AG04449 (cell line): Measurements from ENCODE around the gene PMP22.
A peak's percentile ranks its signal among the peaks of the same experiment; 100 is the strongest.

Experiments used
- CTCF ChIA-PET: fragments of 350-600 bp; formaldehyde crosslinking; extraction: SDS; loops from one replicate; lab custom pipeline; 2021; ENCODE audit warnings: antibody characterized with exemption; lab: Yijun Ruan, JAX
- POLR2A ChIA-PET: fragments of 400-600, 350-600 bp; formaldehyde crosslinking; extraction: SDS; loops from one replicate; lab custom pipeline; 2020; ENCODE audit warnings: antibody characterized with exemption, inconsistent platforms; lab: Yijun Ruan, JAX
- DNase-seq: peaks from one replicate; pipeline ENCODE4 v3.0.0-alpha.2; 2010; ENCODE audit warnings: low read depth, low spot score
- H3K4me3 ChIP-seq: 2 replicates; pipeline ENCODE4 v1.5.1; 2011; ENCODE audit warnings: low read depth, mild to moderate bottlenecking, control low read depth, low read length
- CTCF ChIP-seq: IDR thresholded peaks from one replicate; pipeline ENCODE4 v1.5.1; 2011; ENCODE audit warnings: mild to moderate bottlenecking, moderate library complexity, low read length, control low read depth, inconsistent platforms; ENCODE audit not compliant: insufficient read depth; ENCODE audit errors: missing control alignments

Gene PMP22

GRCh38 chr17:15266325-15267125 is 1.4 kb upstream of the PMP22 start:
- ChIA-PET POLR2A (interaction anchor here (0.6 kb wide), 1 partner anchor 438 kb away, joined by 3 read pairs; no protein-coding TSS in a partner anchor), CTCF (interaction anchor here (1.6 to 2.3 kb wide), 3 partner anchors 9 to 237 kb away, joined by 5 to 11 read pairs (median 6); no protein-coding TSS in a partner anchor)
- H3K4me3 ChIP-seq: no peak overlapping the region
- TF ChIP-seq CTCF: no peak
- DNase-seq: no peak

GRCh38 chr17:15264542-15264941 is 584 bp downstream of the PMP22 start:
- CTCF ChIA-PET: interaction anchor here (3.1 to 9.1 kb wide), 2 partner anchors 113 to 235 kb away, joined by 10 to 318 read pairs; no protein-coding TSS in a partner anchor
- no peak overlapping the region for H3K4me3 ChIP-seq
- no peak for DNase-seq
- TF ChIP-seq CTCF: no peak
- POLR2A ChIA-PET: no interaction called here

- CTCF ChIA-PET: interaction anchor here (0.5 to 9.1 kb wide), 16 partner anchors 8 to 265 kb away, joined by 3 to 318 read pairs (median 3); no protein-coding TSS in a partner anchor
Observed at GRCh38 chr17:15263680-15264079, 1.4 kb downstream of the PMP22 start.

DNA sequence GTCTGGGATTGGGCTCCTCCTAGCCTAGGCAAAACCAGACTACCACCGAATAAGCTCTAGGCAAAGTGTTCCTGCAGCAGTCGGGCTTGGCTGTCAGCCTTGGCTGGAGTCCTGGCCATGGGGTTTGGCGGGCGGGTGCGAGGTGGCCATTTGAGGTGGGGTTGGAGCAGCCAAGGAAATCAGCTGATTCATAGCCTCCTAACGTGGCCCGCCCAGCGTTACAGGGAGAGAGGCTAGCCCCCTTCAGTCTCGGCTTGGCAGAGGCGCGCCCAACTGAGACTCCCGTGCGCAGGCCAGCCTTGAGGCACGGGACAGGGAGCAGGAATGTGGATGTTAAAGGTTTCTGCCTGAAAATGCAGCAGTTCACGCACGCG is 1.9 kb downstream of the PMP22 start:
- DNase-seq: no peak
- CTCF ChIA-PET: interaction anchor here (0.7 to 9.1 kb wide), 17 partner anchors 8 to 264 kb away, joined by 3 to 318 read pairs (median 3); no protein-coding TSS in a partner anchor
- no peak for TF ChIP-seq CTCF
- peak overlapping the region; percentile 89 for H3K4me3 ChIP-seq
- POLR2A ChIA-PET: interaction anchor here (0.6 to 1.9 kb wide), 7 partner anchors 10 to 239 kb away, joined by 3 to 10 read pairs (median 3); no protein-coding TSS in a partner anchor

More at GRCh38 chr17:15263680-15264079, 1.4 kb downstream of the PMP22 start:
- POLR2A ChIA-PET: interaction anchor here (0.6 to 1.9 kb wide), 7 partner anchors 9 to 239 kb away, joined by 3 to 10 read pairs (median 3); no protein-coding TSS in a partner anchor
- peak overlapping the region; percentile 89 for H3K4me3 ChIP-seq
- TF ChIP-seq CTCF: no peak
- DNase-seq: no peak

DNA sequence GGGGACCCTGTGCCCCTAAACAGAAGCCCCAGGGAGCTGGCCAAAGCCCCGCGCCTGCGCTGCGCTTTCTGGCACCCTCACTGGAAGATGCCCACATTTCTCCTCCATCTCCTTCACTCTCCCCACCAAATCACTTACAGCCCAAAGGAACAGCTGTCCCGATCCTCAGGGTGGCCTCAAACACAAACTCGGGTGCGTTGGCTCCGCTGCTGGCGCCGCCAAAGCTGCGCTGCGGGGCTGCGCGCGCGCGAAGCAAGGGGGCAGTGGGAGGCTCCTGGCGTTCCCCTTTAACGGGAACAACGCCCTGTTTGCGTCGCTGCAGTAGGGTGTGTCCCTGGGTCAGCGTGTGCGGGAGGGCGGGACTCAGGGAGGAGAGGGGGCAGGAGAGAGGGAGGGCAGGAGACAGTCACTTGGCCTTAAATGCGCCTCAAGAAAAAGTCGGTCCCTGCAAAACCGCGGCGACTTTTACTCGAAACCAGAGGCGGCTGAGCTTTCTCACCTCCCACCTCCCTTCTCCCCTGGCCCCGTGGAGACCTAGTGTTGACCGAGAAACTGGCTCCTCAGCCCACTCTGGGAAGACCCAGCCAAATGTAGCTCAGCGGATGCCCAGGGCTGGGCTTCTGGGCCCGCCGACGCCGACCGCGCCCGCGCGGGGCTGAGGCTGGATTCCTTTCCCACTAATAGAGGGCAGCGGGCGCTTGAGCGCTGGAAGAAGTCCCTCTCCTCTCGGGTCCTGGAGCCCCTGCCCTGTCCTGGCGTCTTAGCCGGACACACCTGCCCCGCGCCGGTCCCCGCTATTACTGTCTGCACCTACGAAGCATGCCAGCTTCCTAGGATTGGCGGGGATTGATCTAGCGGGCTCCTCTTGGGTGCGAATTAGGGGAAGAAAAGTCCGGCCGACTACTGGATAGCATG is 2.6 kb downstream of the PMP22 start:
- DNase-seq: no peak
- POLR2A ChIA-PET: interaction anchor here (0.6 to 1.9 kb wide), 7 partner anchors 10 to 240 kb away, joined by 3 to 10 read pairs (median 3); no protein-coding TSS in a partner anchor
- peak; percentile 12 for TF ChIP-seq CTCF
- H3K4me3 ChIP-seq: peak overlapping the region; percentile 89
- CTCF ChIA-PET: interaction anchor here (0.7 to 9.1 kb wide), 20 partner anchors 9 to 265 kb away, joined by 3 to 318 read pairs (median 3); no protein-coding TSS in a partner anchor
